Brain microvascular endothelial cell (primary cell): ENCODE measurements around the gene GFPT2.

Experiments used
- DNase-seq: peaks from one replicate; pipeline ENCODE4 v3.0.0-alpha.2; 2020
- H3K27ac ChIP-seq: fragments of 250-450 bp; sonication (Bioruptor Pico); 2 replicates; pipeline ENCODE4 v1.5.1; 2020; ENCODE audit warnings: mild to moderate bottlenecking, moderate library complexity
- H3K27me3 ChIP-seq: fragments of 250-450 bp; sonication (Bioruptor Pico); replicated peaks from 2 replicates; pipeline ENCODE4 v1.5.1; 2020; ENCODE audit warnings: mild to moderate bottlenecking
- H3K36me3 ChIP-seq: fragments of 250-450 bp; sonication (Bioruptor Pico); replicated peaks from 2 replicates; pipeline ENCODE4 v1.5.1; 2020; ENCODE audit warnings: mild to moderate bottlenecking
- H3K4me3 ChIP-seq: 2 replicates; pipeline ENCODE4 v1.5.1; 2011; ENCODE audit warnings: low read depth, mild to moderate bottlenecking, control low read depth, low read length, moderate library complexity
- CTCF ChIP-seq: IDR thresholded peaks from 2 replicates; pipeline ENCODE4 v1.5.1; 2011; ENCODE audit warnings: low read depth, mild to moderate bottlenecking, moderate library complexity, low read length, control low read depth, inconsistent platforms; ENCODE audit errors: missing control alignments
- in situ Hi-C: cut with HindIII; loops from 2 replicates; pipeline ENCODE4 v1.10.0; 2017; ENCODE audit warnings: low sequenced_read_pairs, low pct_ligation_motif_present

The GFPT2 gene

GRCh38 chr5:180329606-180330269 lies 23.4 kb downstream of the GFPT2 start:
- in situ Hi-C loops, result no loop called here
- Histone ChIP-seq H3K36me3 (peaks cover 57% of the 10 kb centered on the region), H3K27ac (peak overlapping the region; percentile 95), H3K27me3 (no peaks in the 10 kb centered on the region), H3K4me3 (no peak overlapping the region)
- DNase-seq, result no peak
- no peak for TF ChIP-seq CTCF

GRCh38 chr5:180329138-180329435 lies 24.0 kb downstream of the GFPT2 start:
- Histone ChIP-seq H3K27ac (no peak overlapping the region), H3K4me3 (no peak overlapping the region), H3K36me3 (peaks cover 56% of the 10 kb centered on the region), H3K27me3 (no peaks in the 10 kb centered on the region)
- in situ Hi-C loops, result no loop called here
- TF ChIP-seq CTCF, result no peak
- DNase-seq, result no peak

GRCh38 chr5:180328296-180329137 lies 24.6 kb downstream of the GFPT2 start:
- in situ Hi-C loops, result no loop called here
- peak; percentile 74 for DNase-seq
- Histone ChIP-seq H3K27ac (no peak overlapping the region), H3K36me3 (peaks cover 53% of the 10 kb centered on the region), H3K27me3 (no peaks in the 10 kb centered on the region), H3K4me3 (no peak overlapping the region)
- TF ChIP-seq CTCF, result peak; percentile 83

GRCh38 chr5:180326989-180327565 lies 26.1 kb downstream of the GFPT2 start:
- Histone ChIP-seq H3K4me3 (no peak overlapping the region), H3K36me3 (peaks cover 55% of the 10 kb centered on the region), H3K27me3 (no peaks in the 10 kb centered on the region), H3K27ac (no peak overlapping the region)
- no peak for DNase-seq
- in situ Hi-C loops, result no loop called here
- no peak for TF ChIP-seq CTCF

- no peak for DNase-seq
- Histone ChIP-seq H3K27ac (peak overlapping the region; percentile 0), H3K4me3 (no peak overlapping the region), H3K27me3 (no peaks in the 10 kb centered on the region), H3K36me3 (peaks cover 60% of the 10 kb centered on the region)
- in situ Hi-C loops, result no loop called here
- no peak for TF ChIP-seq CTCF
Observed at GRCh38 chr5:180324601-180324950, 28.6 kb downstream of the GFPT2 start.
